CD1c-positive myeloid dendritic cell (primary cell): Measurements from ENCODE around the gene PCBP3.
A peak's percentile ranks its signal among the peaks of the same experiment; 100 is the strongest.

Source experiments
- DNase-seq: peaks from one replicate; pipeline ENCODE4 v3.0.0-alpha.2; 2016; ENCODE audit errors: extremely low spot score

The PCBP3 gene

DNA sequence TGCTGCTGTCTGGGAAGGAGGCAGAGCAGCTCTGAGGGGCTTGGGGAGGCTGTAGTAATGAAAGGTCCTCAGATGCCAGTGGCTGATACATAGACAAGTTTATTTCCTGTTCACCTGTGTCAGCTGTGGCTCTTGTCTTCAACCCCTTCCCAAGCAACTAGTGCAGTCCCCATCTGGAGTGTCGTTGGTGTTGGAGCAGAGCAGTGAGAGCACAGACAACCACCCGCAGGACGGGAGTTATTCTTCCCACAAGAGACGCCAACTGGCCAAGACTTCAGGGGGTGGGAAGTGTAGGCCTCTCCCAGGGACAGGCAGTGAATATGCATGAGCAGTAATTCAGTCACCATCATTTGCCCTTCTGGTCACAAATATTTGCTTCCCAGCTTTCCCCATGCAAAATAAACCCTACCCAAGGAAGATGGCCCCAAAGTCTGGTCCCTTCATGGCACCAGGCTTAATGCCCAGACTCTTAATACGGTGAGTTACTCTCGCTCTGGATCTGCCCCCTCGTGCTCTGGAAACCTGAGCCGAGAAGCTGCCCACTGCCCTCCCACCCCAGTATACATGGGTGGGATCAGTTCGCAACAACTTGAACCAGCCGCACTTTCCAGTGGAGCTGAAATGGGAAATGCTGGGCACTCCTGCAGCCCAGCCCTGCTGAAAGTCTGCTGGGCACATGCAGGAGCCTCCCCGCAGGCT, 184.5 kb downstream of the PCBP3 start:
- DNase-seq: no peak

- DNase-seq: no peak
Measured at GRCh38 chr21:45828580-45829570, 185.3 kb downstream of the PCBP3 start.

DNA sequence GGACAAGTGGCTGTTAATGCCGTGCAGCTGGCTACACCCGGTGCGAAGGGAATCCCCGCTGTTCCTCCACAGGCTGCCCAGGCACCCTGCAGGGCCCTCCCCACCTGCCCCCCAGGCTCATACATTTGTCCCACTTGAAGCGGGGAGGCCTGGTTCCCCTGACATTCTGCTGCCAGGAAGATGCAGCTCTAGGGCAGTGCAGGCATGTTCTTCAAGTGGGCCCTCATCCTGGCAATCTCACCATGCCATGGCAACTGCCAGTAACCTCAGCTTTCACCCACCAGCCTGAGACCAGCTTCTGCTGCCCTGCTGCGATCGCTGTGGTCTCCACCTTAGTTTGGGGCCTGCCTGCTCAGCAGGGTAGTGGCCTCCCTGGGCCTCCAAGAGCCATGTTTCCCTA, 186.1 kb downstream of the PCBP3 start:
- DNase-seq: no peak

- DNase-seq: no peak
Measured at GRCh38 chr21:45830221-45830640, 186.7 kb downstream of the PCBP3 start.

- DNase-seq: no peak
Measured at GRCh38 chr21:45830720-45831366, 187.3 kb downstream of the PCBP3 start.

GRCh38 chr21:45831991-45832740, 188.6 kb downstream of the PCBP3 start:
- DNase-seq: no peak

- DNase-seq: peak; percentile 29
Measured at GRCh38 chr21:45832741-45833235, 189.3 kb downstream of the PCBP3 start.

- DNase-seq: no peak
Measured at GRCh38 chr21:45833414-45833813, 189.9 kb downstream of the PCBP3 start.

GRCh38 chr21:45834026-45834715, 190.6 kb downstream of the PCBP3 start:
- DNase-seq: no peak

DNA sequence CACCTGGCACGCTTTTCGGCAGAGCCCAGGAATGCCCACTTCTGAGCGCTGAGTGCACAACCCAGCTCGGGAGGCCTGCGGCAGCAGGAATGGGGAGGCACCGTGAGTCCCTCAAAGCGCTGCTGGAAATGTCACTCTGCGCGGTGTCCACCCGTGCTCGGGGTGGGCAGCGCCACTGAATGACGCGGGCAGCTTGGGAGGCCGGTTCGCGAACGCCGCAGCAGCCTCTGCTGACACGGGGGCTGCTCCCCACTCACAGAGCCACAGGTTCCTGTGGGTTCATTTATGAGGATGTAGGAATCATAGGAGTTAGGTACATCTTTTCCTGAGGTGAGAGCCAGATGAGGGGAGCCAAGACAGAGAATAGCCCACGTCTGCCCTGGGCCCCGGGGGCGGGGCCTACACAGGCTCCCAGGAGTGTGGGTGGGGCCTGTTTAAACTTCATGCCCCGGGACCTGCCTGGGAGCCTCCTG, 191.3 kb downstream of the PCBP3 start:
- DNase-seq: no peak

- no peak for DNase-seq
Measured at GRCh38 chr21:45835301-45836267, 192.1 kb downstream of the PCBP3 start.

DNA sequence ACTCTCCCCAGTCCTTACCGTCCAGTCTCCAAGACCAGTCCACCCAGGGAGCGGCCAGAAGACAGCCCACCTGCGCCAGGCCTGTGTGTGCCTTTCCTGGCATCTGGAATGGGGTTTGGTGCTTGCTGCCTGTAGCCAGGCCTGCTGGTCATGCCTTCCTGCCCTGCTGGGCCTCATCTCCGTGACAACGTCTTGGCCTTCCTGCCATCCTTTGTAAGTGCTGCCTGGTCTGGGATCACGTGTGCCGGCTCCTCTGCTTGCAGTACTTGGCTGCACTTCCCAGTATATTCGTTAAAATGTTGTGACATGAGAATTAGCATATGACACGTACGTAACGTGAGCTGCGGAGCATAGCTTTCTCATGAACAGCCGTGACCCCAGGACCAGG, 192.7 kb downstream of the PCBP3 start:
- DNase-seq: no peak

GRCh38 chr21:45836694-45837670, 193.5 kb downstream of the PCBP3 start:
- DNase-seq: no peak

- DNase-seq: no peak
Measured at GRCh38 chr21:45837936-45838335, 194.4 kb downstream of the PCBP3 start.

GRCh38 chr21:45838634-45839033, 195.1 kb downstream of the PCBP3 start:
- DNase-seq: no peak

- no peak for DNase-seq
Measured at GRCh38 chr21:45839274-45839673, 195.7 kb downstream of the PCBP3 start.

DNA sequence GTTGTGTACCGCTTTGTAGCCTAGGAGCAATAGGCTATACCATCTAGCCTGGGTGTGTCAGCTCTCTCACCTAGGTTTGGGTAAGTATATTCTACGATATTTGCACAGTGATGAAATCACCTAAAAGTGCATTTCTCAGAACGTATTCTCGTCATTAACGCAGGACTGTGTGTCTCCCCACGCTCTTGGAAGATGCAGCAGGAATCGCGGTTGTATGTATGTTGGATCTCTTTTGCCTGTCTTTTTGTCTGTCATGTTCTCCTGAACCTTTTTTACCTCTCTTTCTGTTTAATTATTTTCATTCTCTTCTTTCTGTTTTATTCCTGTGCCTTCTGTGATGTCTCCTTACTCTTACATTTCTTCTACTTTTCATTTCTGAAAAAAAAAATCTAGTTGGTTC, 197.5 kb downstream of the PCBP3 start:
- no peak for DNase-seq

- no peak for DNase-seq
Measured at GRCh38 chr21:45843426-45843825, 199.9 kb downstream of the PCBP3 start.
